HepG2 (cell line): Measurements from ENCODE around the gene CA6. TPM values are rescaled to one million over a fixed set of nuclear protein-coding genes. Genes with fewer than 3 reads are reported as not detected.
"Not testable (repeated sequence)": the region's sequence is repeated elsewhere in the genome, so short reads cannot be mapped to it uniquely, and the experiment has no call there.

ENCODE experiments used
- ATAC-seq: fragments of 200-7000 bp; cut with Tn5 transposase; 3 replicates; pipeline ENCODE4 v1.9.1; 2020; ENCODE audit warnings: mild to moderate bottlenecking, moderate library complexity
- BruUV-seq: library from RNA; stranded (reverse); fragments of 400-500 nt; replicated peaks from 2 replicates; lab custom pipeline; 2021; lab: Mats Ljungman, UMichigan
- CTCF ChIA-PET: fragments of 300-600 bp; formaldehyde crosslinking; extraction: SDS; loops from one replicate; lab custom pipeline; 2021; ENCODE audit warnings: low total read pairs, inconsistent platforms, low intra/inter-chr PET ratio; lab: Yijun Ruan, JAX
- POLR2A ChIA-PET: fragments of 350-600 bp; sonication (Branson Sonifier 250); formaldehyde crosslinking; loops from one replicate; lab custom pipeline; 2020; ENCODE audit warnings: antibody characterized with exemption, inconsistent platforms; lab: Yijun Ruan, JAX
- DNase-seq: peaks from one replicate; pipeline ENCODE4 v3.0.0-alpha.2; 2015; ENCODE audit warnings: low spot score
- FAIRE-seq: peaks from 3 replicates; lab custom pipeline; 2011; peaks lifted over from hg19 to GRCh38; lab: Jason Lieb, UNC
- H2AFZ ChIP-seq: one replicate; pipeline ENCODE4 v1.6.1; 2011; ENCODE audit warnings: low read length, inconsistent platforms
- H3K27ac ChIP-seq: fragments of 300-600 bp; 3 replicates; pipeline ENCODE4 v1.8.0; 2011; ENCODE audit warnings: mixed run types, mild to moderate bottlenecking, mixed read lengths, low read length, inconsistent platforms; ENCODE audit not compliant: insufficient read depth; ENCODE audit errors: extremely low read length
- H3K27me3 ChIP-seq, 2 experiments: fragments of 200-600 bp in 1 of 2; 2 replicates in 1 of 2; 3 replicates in 1 of 2; pipeline versions ENCODE4 v1.6.0 to v1.8.0; 2011; ENCODE audit warnings: low read length in 2 of 2, mild to moderate bottlenecking in 2 of 2, moderate library complexity in 2 of 2, inconsistent platforms in 1 of 2; ENCODE audit not compliant: insufficient read depth in 2 of 2, control insufficient read depth in 1 of 2
- H3K36me3 ChIP-seq, 2 experiments: fragments of 200-600 bp in 1 of 2; replicated peaks in 1 of 2; 2 replicates in 1 of 2; 3 replicates in 1 of 2; pipeline versions ENCODE4 v1.5.1 to v1.8.0; 2011; ENCODE audit warnings: low read length in 2 of 2, inconsistent platforms in 1 of 2; ENCODE audit not compliant: insufficient read depth in 2 of 2, control insufficient read depth in 1 of 2
- H3K4me1 ChIP-seq: 2 replicates; pipeline ENCODE4 v1.5.1; 2012; ENCODE audit warnings: low read length, inconsistent platforms; ENCODE audit not compliant: insufficient read depth
- H3K4me2 ChIP-seq: 2 replicates; pipeline ENCODE4 v1.6.0; 2011; ENCODE audit warnings: low read depth, low read length, inconsistent platforms
- H3K4me3 ChIP-seq, 3 experiments: fragments of 200-600 bp in 1 of 3; sonication (generic), shearing (Covaris generic) in 1 of 3; replicated peaks in 1 of 3; 2 replicates each; pipeline ENCODE4 v1.5.1; 2011 to 2016; ENCODE audit warnings: low read length in 3 of 3, inconsistent platforms in 2 of 3, low read depth in 2 of 3, mild to moderate bottlenecking in 2 of 3, control low read depth in 1 of 3, mixed read lengths in 1 of 3; ENCODE audit not compliant: insufficient read depth in 1 of 3
- H3K79me2 ChIP-seq: one replicate; pipeline ENCODE4 v1.6.1; 2011; ENCODE audit warnings: low read length, inconsistent platforms; ENCODE audit not compliant: insufficient read depth
- H3K9ac ChIP-seq: 2 replicates; pipeline ENCODE4 v1.6.0; 2011; ENCODE audit warnings: mild to moderate bottlenecking, low read depth, low read length, inconsistent platforms; ENCODE audit not compliant: insufficient read depth
- H3K9me3 ChIP-seq: 2 replicates; pipeline ENCODE4 v1.5.1; 2012; ENCODE audit warnings: mild to moderate bottlenecking, low read length
- H4K20me1 ChIP-seq: 2 replicates; pipeline ENCODE4 v1.6.0; 2011; ENCODE audit warnings: inconsistent platforms, mild to moderate bottlenecking, low read length, moderate library complexity; ENCODE audit not compliant: insufficient read depth
- CREB1 ChIP-seq, 2 experiments: fragments of 450-650 bp in 1 of 2; IDR thresholded peaks; 2 replicates each; pipeline ENCODE4 v1.6.1; 2016 to 2017; ENCODE audit warnings: control low read depth in 1 of 2, mild to moderate bottlenecking in 1 of 2, missing compliant biosample characterization in 1 of 2, missing genetic modification characterization in 1 of 2
- FOSL2 ChIP-seq: sonication (generic); formaldehyde crosslinking; IDR thresholded peaks from 2 replicates; pipeline ENCODE4 v1.4.0; 2020; ENCODE audit warnings: missing genetic modification reagents
- FOXA1 ChIP-seq, 2 experiments: fragments of 450-650 bp in 1 of 2; sonication (generic) in 1 of 2; formaldehyde crosslinking in 1 of 2; IDR thresholded peaks; 2 replicates each; pipeline versions ENCODE4 v1.4.0 to v1.6.1; 2016 to 2020; ENCODE audit warnings: missing genetic modification reagents in 1 of 2
- FOXA3 ChIP-seq: IDR thresholded peaks from 2 replicates; pipeline ENCODE4 v1.6.1; 2016; ENCODE audit warnings: missing genetic modification reagents, missing compliant biosample characterization
- KDM1A ChIP-seq: IDR thresholded peaks from 2 replicates; pipeline ENCODE4 v1.6.1; 2016; ENCODE audit warnings: missing compliant biosample characterization
- MED1 ChIP-seq: sonication (generic); formaldehyde crosslinking; IDR thresholded peaks from 2 replicates; pipeline ENCODE4 v1.4.0; 2020; ENCODE audit warnings: missing genetic modification reagents
- MYC ChIP-seq: sonication (generic); formaldehyde crosslinking; IDR thresholded peaks from 2 replicates; pipeline ENCODE4 v1.9.0; 2021; ENCODE audit warnings: missing genetic modification reagents, borderline replicate concordance
- PITX1 ChIP-seq: sonication (generic); formaldehyde crosslinking; IDR thresholded peaks from 2 replicates; pipeline ENCODE4 v1.5.1; 2020; ENCODE audit warnings: mild to moderate bottlenecking, missing genetic modification reagents
- RCOR2 ChIP-seq: IDR thresholded peaks from 2 replicates; pipeline ENCODE4 v1.6.1; 2016; ENCODE audit warnings: missing biosample characterization, missing genetic modification reagents
- SAP130 ChIP-seq: IDR thresholded peaks from 2 replicates; pipeline ENCODE4 v1.6.1; 2016; ENCODE audit warnings: low read depth
- SOX5 ChIP-seq: IDR thresholded peaks from 2 replicates; pipeline ENCODE4 v1.6.1; 2016; ENCODE audit warnings: borderline replicate concordance
- TEAD3 ChIP-seq: optimal IDR thresholded peaks from 2 replicates; pipeline ENCODE3; 2016; ENCODE audit warnings: borderline replicate concordance
- ZMYM3 ChIP-seq: sonication (generic); formaldehyde crosslinking; IDR thresholded peaks from 2 replicates; pipeline ENCODE4 v1.5.1; 2020; ENCODE audit warnings: mild to moderate bottlenecking, missing genetic modification reagents
- ZMYM4 ChIP-seq: sonication (generic); formaldehyde crosslinking; IDR thresholded peaks from 2 replicates; pipeline ENCODE4 v1.8.1; 2023; ENCODE audit warnings: mild to moderate bottlenecking, missing genetic modification reagents
- ZNF460 ChIP-seq: sonication (generic); formaldehyde crosslinking; IDR thresholded peaks from 2 replicates; pipeline ENCODE4 v1.5.1; 2020; ENCODE audit warnings: missing genetic modification reagents, mild to moderate bottlenecking, borderline replicate concordance
- ZNF572 ChIP-seq: sonication (generic); formaldehyde crosslinking; IDR thresholded peaks from 2 replicates; pipeline ENCODE4 v1.5.1; 2020; ENCODE audit warnings: mild to moderate bottlenecking, missing genetic modification reagents
- ZSCAN21 ChIP-seq: sonication (generic); formaldehyde crosslinking; IDR thresholded peaks from 2 replicates; pipeline ENCODE4 v1.8.0; 2022; ENCODE audit warnings: mild to moderate bottlenecking, missing genetic modification reagents, moderate library complexity, borderline replicate concordance
- WGBS: methylation state at CpG from one replicate; pipeline ENCODE4 v1.1.6; 2017; ENCODE audit warnings: low lambda C conversion rate; 5-methylcytosine and 5-hydroxymethylcytosine counted together
- in situ Hi-C: cut with HindIII; loops from 2 replicates; pipeline ENCODE4 v1.10.0; 2017; ENCODE audit warnings: low pct_unique_long_range_greater_than_20kb; ENCODE audit not compliant: extremely low pct_ligation_motif_present
- intact Hi-C: fragments of 100-400 bp; cut with micrococcal nuclease; formaldehyde crosslinking; loops from one replicate; pipeline ENCODE4 v1.10.0; 2022; ENCODE audit not compliant: unreplicated experiment
- polyA plus RNA-seq, 8 experiments: library from polyadenylated mRNA; depleted of rRNA in 3 of 8; stranded (reverse) in 7 of 8; unstranded in 1 of 8; fragments of >200 nt; fragmentation: Illumina TruSeq in 4 of 8; extraction: Trizol in 4 of 8; gene quantifications; 2 replicates each; pipeline versions ENCODE4 v1.2.1 to v1.2.3, GENCODE V29; 2011 to 2016; ENCODE audit warnings: low read depth in 4 of 8, missing spikeins in 1 of 8, mixed read lengths in 1 of 8; ENCODE audit not compliant: insufficient read depth in 1 of 8
- total RNA-seq, 5 experiments: library from RNA; depleted of rRNA; stranded (reverse); fragments of >200 nt; fragmentation: Illumina TruSeq; extraction: Trizol; gene quantifications; 2 replicates each; pipeline ENCODE4 v1.2.3, GENCODE V29; 2016; ENCODE audit warnings: low read depth in 1 of 5
- TF ChIP-seq, protein P1 (sequence below): IDR thresholded peaks from 2 replicates; pipeline ENCODE4 v1.6.1; 2016; ENCODE audit warnings: missing compliant biosample characterization, missing genetic modification reagents, borderline replicate concordance
- TF ChIP-seq, protein P2 (sequence below), 2 experiments: sonication (generic) in 1 of 2; formaldehyde crosslinking in 1 of 2; IDR thresholded peaks; 2 replicates each; pipeline versions ENCODE4 v1.4.0 to v1.6.1; 2016 to 2020; ENCODE audit warnings: borderline replicate concordance in 1 of 2, low read depth in 1 of 2, mild to moderate bottlenecking in 1 of 2, missing genetic modification reagents in 1 of 2

Gene CA6
- total and polyA plus RNA-seq, 2 of the 13 experiments (the other 11 are each of a cell fraction or from before 2014, with no cell fraction given) = not detected

DNA sequence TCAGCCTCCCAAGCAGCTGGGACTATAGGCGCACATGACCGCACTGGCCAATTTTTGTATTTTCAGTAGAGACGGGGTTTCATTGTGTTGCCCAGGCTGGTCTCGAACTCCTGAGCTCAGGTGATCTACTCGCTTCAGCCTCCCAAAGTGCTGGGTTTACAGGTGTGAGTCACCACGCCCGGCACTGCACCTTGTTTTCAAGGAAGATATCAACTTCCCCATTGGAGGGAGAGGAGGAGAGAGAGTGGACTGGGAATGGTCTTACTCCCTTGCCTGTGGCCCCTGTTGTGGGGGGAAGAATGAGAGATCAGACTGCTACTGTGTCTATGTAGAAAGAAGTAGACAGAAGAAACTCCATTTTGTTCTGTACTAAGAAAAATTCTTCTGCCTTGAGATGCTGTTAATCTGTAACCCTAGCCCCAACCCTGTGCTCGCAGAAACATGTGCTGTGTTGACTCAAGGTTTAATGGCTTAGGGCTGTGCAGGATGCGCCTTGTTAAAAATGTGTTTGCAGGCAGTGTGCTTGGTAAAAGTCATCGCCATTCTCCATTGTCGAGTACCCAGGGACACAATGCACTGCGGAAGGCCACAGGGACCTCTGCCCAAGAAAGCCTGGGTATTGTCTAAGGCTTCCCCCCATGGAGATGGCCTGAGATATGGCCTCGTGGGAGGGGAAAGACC is 56.0 kb downstream of the CA6 start:
- H2AFZ ChIP-seq; CTCF ChIA-PET; H3K9me3 ChIP-seq; H3K79me2 ChIP-seq; POLR2A ChIA-PET; H3K9ac ChIP-seq; BruUV-seq; H3K27me3 ChIP-seq; H3K36me3 ChIP-seq; in situ Hi-C loops; H4K20me1 ChIP-seq; H3K27ac ChIP-seq; FAIRE-seq; intact Hi-C loops; TF ChIP-seq CREB1, FOXA1 (IDR thresholded peaks at IDR 0.05): not testable (repeated sequence)
- WGBS = 19% methylated on average over 13 of the region's 13 CpGs
- peak overlapping the region in 2 of 3 experiments; percentile 29 to 38; a peak in 4 of 6 replicates for H3K4me3 ChIP-seq
- peak; percentile 40 for ATAC-seq
- DNase-seq = peak; percentile 49
- H3K4me1 ChIP-seq = peaks cover 58% of the 10 kb centered on the region
- H3K4me2 ChIP-seq = peak overlapping the region; percentile 63
- peak; percentile 46; the same call in 1 of the 2 replicates for TF ChIP-seq CREB1 (CRISPR knock-in tag; IDR thresholded peaks at IDR 0.05)
- TF ChIP-seq MYC (CRISPR knock-in tag) = 0 out of 2 replicates have a peak, but pooled peaks have one; percentile 17
- peak; percentile 94 for TF ChIP-seq ZNF460 (CRISPR knock-in tag)
- peak; percentile 8 for TF ChIP-seq TEAD3 (CRISPR knock-in tag)
- peak; percentile 70; the same call in 1 of the 2 replicates for TF ChIP-seq FOSL2 (CRISPR knock-in tag)
- 0 out of 2 replicates have a peak, but pooled peaks have one; percentile 17 for TF ChIP-seq ZSCAN21 (CRISPR knock-in tag)
- TF ChIP-seq RCOR2 (CRISPR knock-in tag) = 0 out of 2 replicates have a peak, but pooled peaks have one; percentile 30
- TF ChIP-seq PITX1 (CRISPR knock-in tag) = peak; percentile 97
- TF ChIP-seq, protein P1, sequence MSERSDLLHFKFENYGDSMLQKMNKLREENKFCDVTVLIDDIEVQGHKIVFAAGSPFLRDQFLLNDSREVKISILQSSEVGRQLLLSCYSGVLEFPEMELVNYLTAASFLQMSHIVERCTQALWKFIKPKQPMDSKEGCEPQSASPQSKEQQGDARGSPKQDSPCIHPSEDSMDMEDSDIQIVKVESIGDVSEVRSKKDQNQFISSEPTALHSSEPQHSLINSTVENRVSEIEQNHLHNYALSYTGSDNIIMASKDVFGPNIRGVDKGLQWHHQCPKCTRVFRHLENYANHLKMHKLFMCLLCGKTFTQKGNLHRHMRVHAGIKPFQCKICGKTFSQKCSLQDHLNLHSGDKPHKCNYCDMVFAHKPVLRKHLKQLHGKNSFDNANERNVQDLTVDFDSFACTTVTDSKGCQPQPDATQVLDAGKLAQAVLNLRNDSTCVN (CRISPR knock-in tag) = 0 out of 2 replicates have a peak, but pooled peaks have one; percentile 2
- peak; percentile 64; the same call in 1 of the 2 replicates for TF ChIP-seq ZMYM3 (CRISPR knock-in tag)
- peak; percentile 69 for TF ChIP-seq SOX5
- TF ChIP-seq, protein P2, sequence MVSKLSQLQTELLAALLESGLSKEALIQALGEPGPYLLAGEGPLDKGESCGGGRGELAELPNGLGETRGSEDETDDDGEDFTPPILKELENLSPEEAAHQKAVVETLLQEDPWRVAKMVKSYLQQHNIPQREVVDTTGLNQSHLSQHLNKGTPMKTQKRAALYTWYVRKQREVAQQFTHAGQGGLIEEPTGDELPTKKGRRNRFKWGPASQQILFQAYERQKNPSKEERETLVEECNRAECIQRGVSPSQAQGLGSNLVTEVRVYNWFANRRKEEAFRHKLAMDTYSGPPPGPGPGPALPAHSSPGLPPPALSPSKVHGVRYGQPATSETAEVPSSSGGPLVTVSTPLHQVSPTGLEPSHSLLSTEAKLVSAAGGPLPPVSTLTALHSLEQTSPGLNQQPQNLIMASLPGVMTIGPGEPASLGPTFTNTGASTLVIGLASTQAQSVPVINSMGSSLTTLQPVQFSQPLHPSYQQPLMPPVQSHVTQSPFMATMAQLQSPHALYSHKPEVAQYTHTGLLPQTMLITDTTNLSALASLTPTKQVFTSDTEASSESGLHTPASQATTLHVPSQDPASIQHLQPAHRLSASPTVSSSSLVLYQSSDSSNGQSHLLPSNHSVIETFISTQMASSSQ (IDR thresholded peaks at IDR 0.05; ENCODE audit: low read depth) = peak; percentile 59
- TF ChIP-seq, protein P2 (CRISPR knock-in tag; IDR thresholded peaks at IDR 0.05; ENCODE audit: borderline replicate concordance) = peak; percentile 39; the same call in 1 of the 2 replicates
- peak; percentile 65 for TF ChIP-seq FOXA3 (CRISPR knock-in tag)
- 0 out of 2 replicates have a peak, but pooled peaks have one; percentile 37 for TF ChIP-seq ZNF572 (CRISPR knock-in tag)
- peak; percentile 57 for TF ChIP-seq SAP130 (CRISPR knock-in tag)
- TF ChIP-seq MED1 (CRISPR knock-in tag) = 0 out of 2 replicates have a peak, but pooled peaks have one; percentile 27
- TF ChIP-seq FOXA1 (CRISPR knock-in tag; IDR thresholded peaks at IDR 0.05) = peak; percentile 78
- peak; percentile 34; the same call in 1 of the 2 replicates for TF ChIP-seq KDM1A
- TF ChIP-seq ZMYM4 (CRISPR knock-in tag) = peak; percentile 51; the same call in 1 of the 2 replicates
